ENCODE data around the gene HOGA1.
A peak's percentile ranks its signal among the peaks of the same experiment; 100 is the strongest.

HOGA1 gene

DNA sequence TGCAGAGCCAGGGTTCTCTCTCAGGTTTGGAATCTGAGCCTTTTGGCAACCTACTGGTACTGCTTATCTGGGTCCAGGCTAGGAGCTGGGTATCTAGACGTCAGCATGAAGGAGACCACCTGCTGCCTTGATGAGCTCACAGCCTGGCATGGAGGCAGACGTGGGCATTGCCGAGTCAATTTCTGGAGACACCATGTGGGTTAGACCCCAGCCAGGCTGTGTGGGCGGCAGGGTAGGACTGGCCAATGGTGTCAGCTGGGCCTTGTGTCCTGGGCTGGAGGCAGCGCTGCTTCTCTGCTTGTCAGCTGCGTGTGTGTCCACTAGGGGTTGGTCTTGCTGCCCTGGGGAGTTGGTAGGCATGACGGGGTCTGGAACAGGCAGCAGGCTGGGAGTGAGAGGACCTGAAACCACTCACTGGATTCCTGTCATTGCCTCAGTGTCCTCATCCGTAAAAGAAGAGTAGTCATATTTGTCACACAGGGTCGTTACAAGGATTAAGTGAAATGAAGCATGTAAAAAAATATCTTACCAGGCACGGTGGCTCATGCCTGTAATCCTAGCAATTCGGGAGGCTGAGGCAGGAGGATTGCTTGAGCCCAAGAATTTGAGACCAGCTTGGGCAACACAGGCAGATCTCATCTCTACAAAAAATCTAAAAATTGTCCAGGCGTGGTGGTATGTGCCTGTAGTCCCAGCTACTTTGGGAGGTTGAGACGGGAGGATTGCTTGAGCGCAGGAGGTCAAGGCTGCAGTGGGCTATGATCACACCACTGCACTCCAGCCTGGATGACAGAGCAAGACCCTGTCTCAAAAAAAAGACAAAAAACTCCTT is 43.3 kb upstream of the HOGA1 start:
- no peak overlapping the region for H3K27ac ChIP-seq
- TF ChIP-seq, protein P1, sequence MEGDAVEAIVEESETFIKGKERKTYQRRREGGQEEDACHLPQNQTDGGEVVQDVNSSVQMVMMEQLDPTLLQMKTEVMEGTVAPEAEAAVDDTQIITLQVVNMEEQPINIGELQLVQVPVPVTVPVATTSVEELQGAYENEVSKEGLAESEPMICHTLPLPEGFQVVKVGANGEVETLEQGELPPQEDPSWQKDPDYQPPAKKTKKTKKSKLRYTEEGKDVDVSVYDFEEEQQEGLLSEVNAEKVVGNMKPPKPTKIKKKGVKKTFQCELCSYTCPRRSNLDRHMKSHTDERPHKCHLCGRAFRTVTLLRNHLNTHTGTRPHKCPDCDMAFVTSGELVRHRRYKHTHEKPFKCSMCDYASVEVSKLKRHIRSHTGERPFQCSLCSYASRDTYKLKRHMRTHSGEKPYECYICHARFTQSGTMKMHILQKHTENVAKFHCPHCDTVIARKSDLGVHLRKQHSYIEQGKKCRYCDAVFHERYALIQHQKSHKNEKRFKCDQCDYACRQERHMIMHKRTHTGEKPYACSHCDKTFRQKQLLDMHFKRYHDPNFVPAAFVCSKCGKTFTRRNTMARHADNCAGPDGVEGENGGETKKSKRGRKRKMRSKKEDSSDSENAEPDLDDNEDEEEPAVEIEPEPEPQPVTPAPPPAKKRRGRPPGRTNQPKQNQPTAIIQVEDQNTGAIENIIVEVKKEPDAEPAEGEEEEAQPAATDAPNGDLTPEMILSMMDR (IDR thresholded peaks at IDR 0.05), result no peak
- TF ChIP-seq ZFX (IDR thresholded peaks at IDR 0.05; ENCODE audit: borderline replicate concordance), result no peak

DNA sequence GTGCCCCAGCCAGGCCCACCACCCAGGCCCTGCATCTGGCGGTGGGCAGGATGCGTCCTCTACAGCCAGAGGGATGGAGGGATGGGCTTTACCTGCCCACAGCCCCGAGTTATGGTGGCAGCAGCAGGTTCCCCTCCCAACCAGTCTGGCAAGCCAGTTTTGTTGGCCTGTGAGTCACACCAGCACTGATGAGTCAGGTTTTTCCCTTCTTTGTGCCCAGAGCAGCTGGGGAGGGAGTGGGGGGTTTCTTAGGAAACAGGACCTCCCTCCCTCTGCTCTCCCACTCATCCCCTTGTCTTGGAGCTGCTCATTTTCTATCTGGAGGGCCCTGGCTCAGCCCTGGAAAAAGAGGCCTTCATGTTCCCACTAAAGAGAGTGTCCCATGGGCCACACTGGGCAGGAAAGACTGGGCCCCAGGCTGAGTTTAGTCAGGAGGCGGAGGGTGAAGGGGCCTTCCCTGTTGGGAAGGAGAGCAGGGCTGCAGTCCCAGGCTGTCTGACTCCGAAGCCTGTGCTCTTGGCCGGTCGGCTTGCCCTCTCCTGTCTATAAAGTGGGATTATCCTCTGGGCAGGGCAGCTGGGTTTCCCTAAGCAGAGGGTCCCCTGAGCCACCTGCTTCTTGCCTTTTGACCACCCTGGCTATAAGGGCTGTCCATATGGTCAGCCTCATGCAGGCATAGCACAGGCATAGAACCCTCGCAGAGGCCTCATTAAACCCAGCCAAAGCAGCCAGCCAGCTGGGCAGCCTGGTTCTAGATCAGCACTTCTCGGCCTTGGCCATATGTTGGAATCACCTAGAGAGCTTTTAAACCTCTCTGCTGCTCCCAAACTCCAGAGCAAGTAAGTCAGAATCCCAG is 41.8 kb upstream of the HOGA1 start:
- TF ChIP-seq ZFX (IDR thresholded peaks at IDR 0.05; ENCODE audit: borderline replicate concordance), result no peak
- TF ChIP-seq, protein P1 (IDR thresholded peaks at IDR 0.05), result no peak
- H3K27ac ChIP-seq, result peak overlapping the region; percentile 32; the same call in 1 of the 2 replicates

DNA sequence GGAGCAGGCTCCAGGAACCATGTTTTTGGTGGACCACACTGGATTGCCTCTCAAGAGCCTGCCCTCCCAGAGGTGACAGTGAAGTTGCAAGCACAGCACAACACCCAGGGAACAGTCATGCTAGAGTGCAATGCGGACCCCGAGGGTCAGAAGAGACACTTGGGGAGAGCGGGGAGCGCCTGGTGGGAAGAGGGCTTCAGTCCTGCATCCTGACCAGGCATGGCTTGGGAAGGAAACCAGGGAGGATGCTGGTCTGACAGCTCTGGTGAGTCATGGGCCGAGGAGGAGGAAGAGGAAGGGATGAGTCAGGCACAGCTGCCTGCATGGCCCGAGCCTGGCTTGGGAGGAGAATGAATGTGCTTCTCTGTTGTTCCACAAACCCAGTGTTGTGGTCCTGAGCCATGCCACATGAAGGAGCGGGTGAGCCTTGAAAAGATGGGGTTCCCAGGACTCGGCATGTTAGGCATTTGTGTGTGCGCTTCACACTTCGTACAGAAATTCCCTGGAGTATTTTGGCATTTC is 41.1 kb upstream of the HOGA1 start:
- H3K27ac ChIP-seq, result peak overlapping the region; percentile 32; the same call in 1 of the 2 replicates
- TF ChIP-seq, protein P1 (IDR thresholded peaks at IDR 0.05), result no peak
- no peak for TF ChIP-seq ZFX (IDR thresholded peaks at IDR 0.05; ENCODE audit: borderline replicate concordance)

DNA sequence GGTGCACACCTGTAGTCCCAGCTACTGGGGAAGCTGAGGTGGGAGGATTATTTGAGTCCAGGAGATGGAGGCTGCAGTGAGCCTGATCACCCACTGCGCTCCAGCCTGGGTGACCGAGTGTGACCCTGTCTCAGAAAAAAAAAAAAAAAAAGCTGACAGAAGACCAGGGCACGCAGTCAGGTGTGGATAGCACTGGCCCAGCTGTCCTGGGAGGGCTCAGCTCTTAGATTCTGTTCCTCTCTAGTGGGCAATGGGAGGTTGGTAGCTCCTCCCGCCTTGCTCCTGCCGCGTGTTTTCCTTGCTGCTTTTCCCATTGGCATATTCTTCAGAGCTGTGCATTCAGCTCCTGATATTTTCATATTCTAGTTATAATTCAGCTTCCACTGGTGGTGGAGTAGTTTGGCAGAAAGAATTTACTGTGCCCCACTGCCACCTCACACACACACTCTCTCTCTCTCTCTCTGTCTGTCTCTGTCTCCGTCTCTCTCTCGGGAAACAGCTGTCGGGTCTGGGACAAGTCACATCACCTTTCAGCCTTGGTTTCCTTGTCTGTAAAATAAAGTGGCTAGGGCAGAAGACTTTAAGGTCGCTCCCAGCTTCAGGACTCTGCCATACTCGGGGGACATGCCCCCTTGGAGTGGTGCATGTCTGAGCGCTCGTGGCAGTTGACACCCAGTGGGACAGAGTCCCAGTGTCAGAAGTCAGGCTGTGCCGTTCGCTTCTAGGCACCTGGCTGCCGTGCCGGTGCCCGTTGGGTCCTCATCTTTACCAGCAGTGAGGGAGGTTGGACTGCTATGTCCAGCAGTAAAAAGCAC is 37.5 kb upstream of the HOGA1 start:
- no peak overlapping the region for H3K27ac ChIP-seq
- no peak for TF ChIP-seq ZFX (IDR thresholded peaks at IDR 0.05; ENCODE audit: borderline replicate concordance)
- TF ChIP-seq, protein P1 (IDR thresholded peaks at IDR 0.05), result no peak

DNA sequence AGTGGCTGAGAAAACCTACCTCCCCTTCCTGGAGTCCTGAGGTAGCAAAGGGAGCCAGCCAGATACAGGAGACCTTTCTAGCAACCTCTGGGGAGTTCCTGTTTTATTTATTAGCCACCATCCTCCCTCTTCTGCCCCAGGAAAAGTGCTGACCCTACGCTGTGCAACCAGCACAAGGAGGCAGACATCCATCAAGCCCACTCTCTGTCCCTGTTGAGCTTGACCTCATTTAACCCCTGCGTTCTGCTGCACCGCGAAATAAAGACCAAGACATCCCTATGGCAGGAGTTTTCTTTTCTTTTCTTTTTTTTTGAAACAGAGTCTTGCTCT is 37.0 kb upstream of the HOGA1 start:
- TF ChIP-seq, protein P1 (IDR thresholded peaks at IDR 0.05), result no peak
- no peak for TF ChIP-seq ZFX (IDR thresholded peaks at IDR 0.05; ENCODE audit: borderline replicate concordance)

DNA sequence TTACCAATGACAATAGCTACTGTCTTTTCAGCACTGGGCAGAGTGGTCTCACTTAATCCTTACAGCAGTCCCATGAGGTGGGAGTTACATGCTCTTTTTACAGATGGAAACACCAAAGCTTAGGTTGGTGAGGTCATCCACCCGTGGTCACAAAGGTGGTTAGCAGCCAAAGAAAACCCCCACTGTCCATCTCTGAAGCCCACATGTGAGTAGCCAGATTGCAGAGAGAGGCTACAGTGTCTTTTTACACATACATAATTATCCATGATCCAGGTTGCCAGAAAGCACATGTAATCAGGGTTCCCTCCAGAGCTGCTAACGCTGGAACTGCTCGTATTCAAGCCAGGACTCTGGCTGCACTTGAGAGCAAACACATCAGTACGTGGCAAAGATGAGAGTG is 36.2 kb upstream of the HOGA1 start:
- no peak overlapping the region for H3K27ac ChIP-seq
- TF ChIP-seq, protein P1 (IDR thresholded peaks at IDR 0.05), result no peak
- no peak for TF ChIP-seq ZFX (IDR thresholded peaks at IDR 0.05; ENCODE audit: borderline replicate concordance)

More for the DNA sequence above, 37.0 kb upstream of the HOGA1 start:
- no peak overlapping the region for H3K27ac ChIP-seq
